ENCODE results near the gene GAA. TPM values are rescaled to one million over a fixed set of nuclear protein-coding genes. Genes with fewer than 3 reads are reported as not detected.
A peak's percentile ranks its signal among the peaks of the same experiment; 100 is the strongest.

Gene GAA
- total and polyA plus RNA-seq, 2 of the 4 experiments (the other 2 are of a cell fraction), result 2.2 to 14.8 TPM

GRCh38 chr17:80060644-80061043 lies 40.7 kb upstream of the GAA start:
- no peak for ATAC-seq (ENCODE audit: low read depth)
- H3K9me3 ChIP-seq (ENCODE audit: control insufficient read depth, insufficient read depth, low read length), result no peaks in the 10 kb centered on the region
- H2BK20ac ChIP-seq (ENCODE audit: low read depth, low read length), result no peak overlapping the region
- H3K36me3 ChIP-seq (ENCODE audit: control insufficient read depth, insufficient read depth, low read length), result peaks cover 7% of the 10 kb centered on the region; the same call in 1 of the 2 replicates
- no CpG with 5 or more reads among the region's 4 CpGs for WGBS, 2 experiments (ENCODE audit: extremely low coverage in 2 of 2, insufficient read length in 1 of 2)
- H3K14ac ChIP-seq (replicated peaks; ENCODE audit: low read depth, low read length), result no peak overlapping the region
- no peaks in the 10 kb centered on the region for H3K79me1 ChIP-seq (ENCODE audit: low read depth in 1 of 2, low read length in 2 of 2)
- dilution Hi-C loops (cut with HindIII; ENCODE audit: low sequenced_read_pairs, unreplicated experiment), result no loop called here
- peaks cover 7% of the 10 kb centered on the region for H3K4me1 ChIP-seq (ENCODE audit: control insufficient read depth, insufficient read depth, low read length)
- no peak overlapping the region for H3K4ac ChIP-seq (ENCODE audit: low read depth, low read length)
- in situ Hi-C loops (cut with MboI; ENCODE audit: low sequenced_read_pairs), result no loop called here
- no peaks in the 10 kb centered on the region for H4K20me1 ChIP-seq (ENCODE audit: insufficient read depth, low read length)
- no peak overlapping the region for H3K23ac ChIP-seq (ENCODE audit: low read depth, low read length)
- H3K4me3 ChIP-seq (ENCODE audit: insufficient read depth, low read depth, low read length), result no peak overlapping the region
- H2AK9ac ChIP-seq (replicated peaks; ENCODE audit: low read depth, low read length, poor library complexity), result no peak overlapping the region
- H3K56ac ChIP-seq (ENCODE audit: extremely low read depth, insufficient read depth, low read length), result no peak overlapping the region
- DNase-seq, result no peak
- no peak overlapping the region for H4K5ac ChIP-seq (ENCODE audit: low read depth, low read length)
- H3K4me2 ChIP-seq (ENCODE audit: low read depth, low read length), result no peak overlapping the region
- TSS peak; percentile 23 for BruUV-seq (replicated peaks)
- ChIA-PET CTCF (no interaction called here), POLR2A (ENCODE audit: unreplicated experiment) (no interaction called here)
- H3K9ac ChIP-seq (ENCODE audit: low read depth, low read length), result no peak overlapping the region
- H3K27ac ChIP-seq (ENCODE audit: insufficient read depth, low read length), result no peak overlapping the region
- peaks cover 5% of the 10 kb centered on the region; the same call in 1 of the 2 replicates for H3K9me1 ChIP-seq (ENCODE audit: insufficient read depth, low read length)
- no peak overlapping the region for H4K91ac ChIP-seq (ENCODE audit: insufficient read depth, low read depth, low read length)
- TF ChIP-seq MAFK (IDR thresholded peaks at IDR 0.05; ENCODE audit: low read depth, low read length) (no peak), ELK1 (IDR thresholded peaks at IDR 0.05; ENCODE audit: borderline replicate concordance, low read depth, low read length) (no peak), MAZ (IDR thresholded peaks at IDR 0.05; ENCODE audit: borderline replicate concordance, low read depth, low read length) (no peak), MXI1 (IDR thresholded peaks at IDR 0.05; ENCODE audit: borderline replicate concordance, low read depth, low read length) (no peak), CEBPB (IDR thresholded peaks at IDR 0.05; ENCODE audit: low read depth, low read length) (peak; percentile 17; the same call in 1 of the 2 replicates)
- no peak overlapping the region for H2BK5ac ChIP-seq (ENCODE audit: low read depth, low read length, poor library complexity, severe bottlenecking)
- H2BK15ac ChIP-seq (ENCODE audit: low read depth, low read length), result no peak overlapping the region
- H3K27me3 ChIP-seq (ENCODE audit: control insufficient read depth, insufficient read depth, low read length), result no peaks in the 10 kb centered on the region
- H2AFZ ChIP-seq (replicated peaks; ENCODE audit: low read length, poor library complexity), result no peak overlapping the region
- intact Hi-C loops (cut with micrococcal nuclease), result no loop called here
- no peak overlapping the region for H3K18ac ChIP-seq (ENCODE audit: low read depth, low read length)
- no peak overlapping the region for H2BK120ac ChIP-seq (ENCODE audit: low read depth, low read length)
- H4K8ac ChIP-seq (ENCODE audit: low read depth in 2 of 2, low read length in 2 of 2), result no peak overlapping the region
- H2AK5ac ChIP-seq (ENCODE audit: low read depth, low read length), result no peak overlapping the region
